ENCODE results near the gene GABRB3.

Gene GABRB3

DNA sequence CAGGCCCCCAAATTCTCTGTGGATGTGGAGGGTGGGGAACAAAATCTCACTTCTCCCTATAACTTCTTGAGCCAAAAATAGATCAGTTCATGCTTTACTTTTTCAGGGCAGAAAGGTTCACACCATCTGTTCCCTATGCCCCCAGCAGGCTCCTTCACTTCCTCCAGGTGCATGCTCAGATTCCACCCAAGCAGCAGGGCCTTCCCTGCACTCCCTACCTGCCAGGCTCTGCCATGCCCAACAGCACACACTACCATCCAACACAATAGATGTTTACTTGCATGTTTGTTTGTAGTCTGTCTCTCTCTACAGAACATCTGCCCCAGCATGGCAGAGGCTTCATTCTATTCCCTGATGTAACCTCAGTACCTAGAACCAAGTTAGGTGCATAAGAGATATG lies 43.3 kb downstream of the GABRB3 start:
- Histone ChIP-seq H3K4me1 (ENCODE audit: control insufficient read depth, insufficient read depth, low read length) (no peaks in the 10 kb centered on the region), H3K36me3 (ENCODE audit: control insufficient read depth in 2 of 2, insufficient read depth in 1 of 2, low read length in 2 of 2) (no peaks in the 10 kb centered on the region), H3K27ac (ENCODE audit: extremely low read depth, low read depth, low read length) (no peak overlapping the region), H3K9me3 (ENCODE audit: control insufficient read depth, insufficient read depth, low read depth, low read length) (no peaks in the 10 kb centered on the region), H3K4me3 (ENCODE audit: low read depth, low read length) (no peak overlapping the region)
- CTCF ChIA-PET: no interaction called here
- POLR2A ChIA-PET: no interaction called here
- TF ChIP-seq ZNF341 (tag by site-specific recombination; IDR thresholded peaks at IDR 0.05; ENCODE audit: low read depth) (no peak), ZNF555 (tag by site-specific recombination; conservative IDR thresholded peaks at IDR 0.05) (no peak), ZNF560 (tag by site-specific recombination; IDR thresholded peaks at IDR 0.05; ENCODE audit: borderline replicate concordance) (no peak), ZNF791 (tag by site-specific recombination; IDR thresholded peaks at IDR 0.05) (no peak), ZNF837 (tag by site-specific recombination; IDR thresholded peaks at IDR 0.05) (no peak), OSR2 (tag by site-specific recombination; IDR thresholded peaks at IDR 0.05) (no peak), YY1 (tag by site-specific recombination; IDR thresholded peaks at IDR 0.05) (no peak), ZNF23 (tag by site-specific recombination; IDR thresholded peaks at IDR 0.05; ENCODE audit: borderline replicate concordance) (no peak), GLI4 (tag by site-specific recombination; IDR thresholded peaks at IDR 0.05) (no peak), ZNF510 (tag by site-specific recombination; IDR thresholded peaks at IDR 0.05; ENCODE audit: insufficient replicate concordance) (no peak), ZNF140 (tag by site-specific recombination; IDR thresholded peaks at IDR 0.05) (no peak), SP3 (tag by site-specific recombination; IDR thresholded peaks at IDR 0.05) (no peak)

GRCh38 chr15:26729030-26729429 lies 43.8 kb downstream of the GABRB3 start:
- no peaks in the 10 kb centered on the region for H3K4me1 ChIP-seq (ENCODE audit: control insufficient read depth, insufficient read depth, low read length)
- POLR2A ChIA-PET: no interaction called here

More at GRCh38 chr15:26729030-26729429, 43.8 kb downstream of the GABRB3 start:
- Histone ChIP-seq H3K36me3 (ENCODE audit: control insufficient read depth in 2 of 2, insufficient read depth in 1 of 2, low read length in 2 of 2) (no peaks in the 10 kb centered on the region), H3K4me3 (ENCODE audit: low read depth, low read length) (no peak overlapping the region), H3K27ac (ENCODE audit: extremely low read depth, low read depth, low read length) (no peak overlapping the region), H3K9me3 (ENCODE audit: control insufficient read depth, insufficient read depth, low read depth, low read length) (no peaks in the 10 kb centered on the region)
- no peak for TF ChIP-seq IKZF3 (tag by site-specific recombination; IDR thresholded peaks at IDR 0.05)
- no peak for TF ChIP-seq ZNF37A (tag by site-specific recombination; IDR thresholded peaks at IDR 0.05)
- TF ChIP-seq BCL11A (tag by site-specific recombination; IDR thresholded peaks at IDR 0.05; ENCODE audit: low read depth): no peak
- TF ChIP-seq, protein P1, sequence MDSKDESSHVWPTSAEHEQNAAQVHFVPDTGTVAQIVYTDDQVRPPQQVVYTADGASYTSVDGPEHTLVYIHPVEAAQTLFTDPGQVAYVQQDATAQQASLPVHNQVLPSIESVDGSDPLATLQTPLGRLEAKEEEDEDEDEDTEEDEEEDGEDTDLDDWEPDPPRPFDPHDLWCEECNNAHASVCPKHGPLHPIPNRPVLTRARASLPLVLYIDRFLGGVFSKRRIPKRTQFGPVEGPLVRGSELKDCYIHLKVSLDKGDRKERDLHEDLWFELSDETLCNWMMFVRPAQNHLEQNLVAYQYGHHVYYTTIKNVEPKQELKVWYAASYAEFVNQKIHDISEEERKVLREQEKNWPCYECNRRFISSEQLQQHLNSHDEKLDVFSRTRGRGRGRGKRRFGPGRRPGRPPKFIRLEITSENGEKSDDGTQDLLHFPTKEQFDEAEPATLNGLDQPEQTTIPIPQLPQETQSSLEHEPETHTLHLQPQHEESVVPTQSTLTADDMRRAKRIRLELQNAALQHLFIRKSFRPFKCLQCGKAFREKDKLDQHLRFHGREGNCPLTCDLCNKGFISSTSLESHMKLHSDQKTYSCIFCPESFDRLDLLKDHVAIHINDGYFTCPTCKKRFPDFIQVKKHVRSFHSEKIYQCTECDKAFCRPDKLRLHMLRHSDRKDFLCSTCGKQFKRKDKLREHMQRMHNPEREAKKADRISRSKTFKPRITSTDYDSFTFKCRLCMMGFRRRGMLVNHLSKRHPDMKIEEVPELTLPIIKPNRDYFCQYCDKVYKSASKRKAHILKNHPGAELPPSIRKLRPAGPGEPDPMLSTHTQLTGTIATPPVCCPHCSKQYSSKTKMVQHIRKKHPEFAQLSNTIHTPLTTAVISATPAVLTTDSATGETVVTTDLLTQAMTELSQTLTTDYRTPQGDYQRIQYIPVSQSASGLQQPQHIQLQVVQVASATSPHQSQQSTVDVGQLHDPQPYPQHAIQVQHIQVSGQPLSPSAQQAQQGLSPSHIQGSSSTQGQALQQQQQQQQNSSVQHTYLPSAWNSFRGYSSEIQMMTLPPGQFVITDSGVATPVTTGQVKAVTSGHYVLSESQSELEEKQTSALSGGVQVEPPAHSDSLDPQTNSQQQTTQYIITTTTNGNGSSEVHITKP (tag by site-specific recombination; IDR thresholded peaks at IDR 0.05): no peak
- no peak for TF ChIP-seq TRIM28 (IDR thresholded peaks at IDR 0.05; ENCODE audit: borderline replicate concordance, low read length)
- TF ChIP-seq ZNF654 (tag by site-specific recombination; IDR thresholded peaks at IDR 0.05; ENCODE audit: low read depth): no peak
- no peak for TF ChIP-seq MYNN (tag by site-specific recombination; IDR thresholded peaks at IDR 0.05; ENCODE audit: borderline replicate concordance)
- no peak for TF ChIP-seq TSHZ1 (tag by site-specific recombination; IDR thresholded peaks at IDR 0.05; ENCODE audit: borderline replicate concordance)
- TF ChIP-seq ZNF449 (tag by site-specific recombination; IDR thresholded peaks at IDR 0.05): no peak
- no peak for TF ChIP-seq HOXA7 (CRISPR knock-in tag; IDR thresholded peaks at IDR 0.05; ENCODE audit: borderline replicate concordance)
- TF ChIP-seq ZFP37 (tag by site-specific recombination; IDR thresholded peaks at IDR 0.05): no peak
- no peak for TF ChIP-seq ZNF140 (tag by site-specific recombination; IDR thresholded peaks at IDR 0.05)
- no peak for TF ChIP-seq PRDM6 (tag by site-specific recombination; IDR thresholded peaks at IDR 0.05)
- no peak for TF ChIP-seq MZF1 (tag by site-specific recombination; IDR thresholded peaks at IDR 0.05; ENCODE audit: borderline replicate concordance)
- CTCF ChIA-PET: no interaction called here

Measured in HEK293 (cell line).